Vagina (tissue), 2 donors: ENCODE data around the gene CEP70.

Source experiments
- CTCF ChIP-seq, 3 experiments: fragments of 450-650 bp in 2 of 3; fragments of 200-600 bp in 1 of 3; sonication (generic) in 1 of 3; IDR thresholded peaks; one replicate each; pipeline ENCODE4 v1.5.1; 2017 to 2019; ENCODE audit warnings: antibody characterized with exemption in 3 of 3, mild to moderate bottlenecking in 2 of 3, moderate library complexity in 2 of 3
- POLR2AphosphoS5 ChIP-seq, 2 donors: sonication (generic); formaldehyde crosslinking; IDR thresholded peaks; one replicate each; pipeline ENCODE4 v1.9.0; 2017; ENCODE audit warnings: antibody characterized with exemption in 2 of 2, mild to moderate bottlenecking in 2 of 2, low read depth in 1 of 2; ENCODE audit not compliant: insufficient read depth in 1 of 2

- TF ChIP-seq CTCF (IDR thresholded peaks at IDR 0.05) (no peak), POLR2AphosphoS5 (IDR thresholded peaks at IDR 0.05; ENCODE audit: insufficient read depth in 1 of 2, low read depth in 1 of 2) (no peak)
Observed at GRCh38 chr3:138464491-138464860, 129.6 kb downstream of the CEP70 start.
